Fibroblast of skin of left quadriceps (primary cell): ENCODE measurements around the gene SMARCAL1.
"Not testable (repeated sequence)": the region's sequence is repeated elsewhere in the genome, so short reads cannot be mapped to it uniquely, and the experiment has no call there.

Experiments
- DNase-seq, 2 experiments: peaks; one replicate each; pipeline ENCODE4 v3.0.0-alpha.2; 2013; ENCODE audit warnings: low read depth in 2 of 2

SMARCAL1 gene

GRCh38 chr2:216412022-216412999, at the start of gene SMARCAL1:
Gene SMARCAL1 (plus strand): TSS chr2:216412484. CDS start chr2:216414705, 2,221 bp downstream.
- DNase-seq, result peak; percentile 96

- DNase-seq, result peak; percentile 88 to 91
Observed at GRCh38 chr2:216362730-216363129, 49.6 kb upstream of the SMARCAL1 start.

GRCh38 chr2:216363221-216363620, 49.1 kb upstream of the SMARCAL1 start:
- no peak for DNase-seq

GRCh38 chr2:216365518-216365917, 46.8 kb upstream of the SMARCAL1 start:
- no peak for DNase-seq

- DNase-seq, result no peak
Observed at GRCh38 chr2:216366777-216367471, 45.4 kb upstream of the SMARCAL1 start.

- no peak for DNase-seq
Observed at GRCh38 chr2:216369821-216370220, 42.5 kb upstream of the SMARCAL1 start.

- no peak for DNase-seq
Observed at GRCh38 chr2:216370961-216371712, 41.1 kb upstream of the SMARCAL1 start.

GRCh38 chr2:216371721-216372702, 40.3 kb upstream of the SMARCAL1 start, which contains the start of gene MARCHF4:
Gene MARCHF4 (minus strand): TSS chr2:216372483. CDS start chr2:216370260, 2,223 bp downstream.
- DNase-seq, result peak; percentile 59 to 63

- peak; percentile 77 to 78 for DNase-seq
Observed at GRCh38 chr2:216372761-216373291, 39.5 kb upstream of the SMARCAL1 start.

- DNase-seq, result no peak
Observed at GRCh38 chr2:216373896-216374295, 38.4 kb upstream of the SMARCAL1 start.

GRCh38 chr2:216375286-216375685, 37.0 kb upstream of the SMARCAL1 start:
- DNase-seq, result peak; percentile 47 to 48

- DNase-seq, result no peak
Observed at GRCh38 chr2:216379977-216380376, 32.3 kb upstream of the SMARCAL1 start.

- not testable (repeated sequence) for DNase-seq
Observed at GRCh38 chr2:216384409-216384808, 27.9 kb upstream of the SMARCAL1 start.

GRCh38 chr2:216385478-216385877, 26.8 kb upstream of the SMARCAL1 start:
- no peak for DNase-seq

- DNase-seq, result no peak
Observed at GRCh38 chr2:216387262-216387661, 25.0 kb upstream of the SMARCAL1 start.

- no peak for DNase-seq
Observed at GRCh38 chr2:216388046-216388884, 24.0 kb upstream of the SMARCAL1 start.

GRCh38 chr2:216389570-216389969, 22.7 kb upstream of the SMARCAL1 start:
- DNase-seq, result peak in 1 of 2 experiments; percentile 36

GRCh38 chr2:216391401-216391800, 20.9 kb upstream of the SMARCAL1 start:
- DNase-seq, result no peak

- DNase-seq, result no peak
Observed at GRCh38 chr2:216392018-216392562, 20.2 kb upstream of the SMARCAL1 start.
